CD4-positive, alpha-beta T cell treated with Interleukin-12 subunit alpha and Interleukin-12 subunit beta, for 1 hour (primary cell): ENCODE data around the gene ARMH2.
"Not testable (repeated sequence)": the region's sequence is repeated elsewhere in the genome, so short reads cannot be mapped to it uniquely, and the experiment has no call there.

Experiments
- DNase-seq: peaks from one replicate; pipeline ENCODE4 v3.0.0-alpha.2; 2020

The ARMH2 gene

GRCh38 chr6:24809728-24810127, 11.0 kb upstream of the ARMH2 start:
- no peak for DNase-seq

GRCh38 chr6:24807584-24807983, 8.9 kb upstream of the ARMH2 start:
- no peak for DNase-seq

- no peak for DNase-seq
These were observed 3.7 kb upstream of the ARMH2 start for GRCh38 chr6:24802271-24803059.

GRCh38 chr6:24799541-24799915, 811 bp upstream of the ARMH2 start:
- DNase-seq = no peak

GRCh38 chr6:24797596-24798216, 1.0 kb downstream of the ARMH2 start:
- DNase-seq = no peak

GRCh38 chr6:24796616-24797290, 2.0 kb downstream of the ARMH2 start:
- DNase-seq = no peak

GRCh38 chr6:24795106-24795505, 3.6 kb downstream of the ARMH2 start:
- no peak for DNase-seq

GRCh38 chr6:24788031-24788665, 10.6 kb downstream of the ARMH2 start:
- no peak for DNase-seq

- no peak for DNase-seq
These were observed 18.5 kb downstream of the ARMH2 start for GRCh38 chr6:24780206-24780605.

GRCh38 chr6:24779416-24780016, 19.2 kb downstream of the ARMH2 start:
- no peak for DNase-seq

- DNase-seq = no peak
These were observed 19.8 kb downstream of the ARMH2 start for GRCh38 chr6:24778878-24779277.

- DNase-seq = no peak
These were observed 20.6 kb downstream of the ARMH2 start for GRCh38 chr6:24778121-24778520.

GRCh38 chr6:24777227-24777626, 21.5 kb downstream of the ARMH2 start:
- DNase-seq = no peak

- DNase-seq = no peak
These were observed 23.1 kb downstream of the ARMH2 start for GRCh38 chr6:24775520-24776058.

- DNase-seq = peak; percentile 97
These were observed 23.8 kb downstream of the ARMH2 start, which contains the start of gene GMNN for GRCh38 chr6:24774696-24775519. Gene GMNN, plus strand, starts transcription at chr6:24774937. Its CDS starts 2,310 bp downstream, at chr6:24777247.

- no peak for DNase-seq
These were observed 30.4 kb downstream of the ARMH2 start for GRCh38 chr6:24768361-24768760.

GRCh38 chr6:24766680-24767462, 31.8 kb downstream of the ARMH2 start:
- peak; percentile 49 for DNase-seq

- not testable (repeated sequence) for DNase-seq
These were observed 32.7 kb downstream of the ARMH2 start for GRCh38 chr6:24765968-24766367.

- not testable (repeated sequence) for DNase-seq
These were observed 33.6 kb downstream of the ARMH2 start for GRCh38 chr6:24764833-24765828.

GRCh38 chr6:24763578-24763977, 35.1 kb downstream of the ARMH2 start:
- no peak for DNase-seq
